Suprapubic skin (tissue), 4 donors: ENCODE results near the gene TRMT61A. TPM values are rescaled to one million over a fixed set of nuclear protein-coding genes. Genes with fewer than 3 reads are reported as not detected.
A peak's percentile ranks its signal among the peaks of the same experiment; 100 is the strongest.

Experiments
- DNase-seq, 2 donors: peaks; one replicate each; pipeline ENCODE4 v3.0.0-alpha.2; 2019; ENCODE audit warnings: low spot score in 2 of 2
- H3K27ac ChIP-seq: fragments of 200-600 bp; sonication (generic); one replicate; pipeline ENCODE4 v1.5.1; 2019
- H3K27me3 ChIP-seq: fragments of 200-600 bp; sonication (generic); one replicate; pipeline ENCODE4 v1.5.1; 2019
- H3K36me3 ChIP-seq: fragments of 200-600 bp; sonication (generic); one replicate; pipeline ENCODE4 v1.5.1; 2019
- H3K4me1 ChIP-seq: fragments of 200-600 bp; sonication (generic); one replicate; pipeline ENCODE4 v1.5.1; 2019
- H3K4me3 ChIP-seq: fragments of 200-600 bp; sonication (generic); one replicate; pipeline ENCODE4 v1.5.1; 2019; ENCODE audit warnings: mild to moderate bottlenecking
- H3K9me3 ChIP-seq: fragments of 200-600 bp; sonication (generic); one replicate; pipeline ENCODE4 v1.5.1; 2019
- EP300 ChIP-seq: sonication (generic); formaldehyde crosslinking; IDR thresholded peaks from one replicate; pipeline ENCODE4 v1.6.1; 2017; ENCODE audit warnings: antibody characterized with exemption
- POLR2A ChIP-seq, 2 donors: fragments of 450-650 bp; IDR thresholded peaks; one replicate each; pipeline ENCODE4 v1.6.1; 2017; ENCODE audit warnings: antibody characterized with exemption in 2 of 2, mild to moderate bottlenecking in 2 of 2, moderate library complexity in 2 of 2
- POLR2AphosphoS5 ChIP-seq, 3 donors: sonication (generic); formaldehyde crosslinking; IDR thresholded peaks; one replicate each; pipeline ENCODE4 v1.6.1; 2017; ENCODE audit warnings: antibody characterized with exemption in 3 of 3
- WGBS: methylation state at CpG from one replicate; pipeline ENCODE4 v1.1.5; 2018; 5-methylcytosine and 5-hydroxymethylcytosine counted together
- total RNA-seq, 4 donors: library from RNA; depleted of rRNA; stranded (reverse); fragments of >200 nt; gene quantifications; one replicate each; pipeline ENCODE4 v1.1.0, GENCODE V29; 2016
- TF ChIP-seq, protein P1 (sequence below), 2 donors: fragments of 200-600 bp in 1 of 2; fragments of 450-650 bp in 1 of 2; sonication (generic) in 1 of 2; IDR thresholded peaks; one replicate each; pipeline ENCODE4 v1.5.1; 2016 to 2019; ENCODE audit warnings: antibody characterized with exemption in 2 of 2, mild to moderate bottlenecking in 1 of 2, moderate library complexity in 1 of 2

The TRMT61A gene
- total RNA-seq, 4 donors from 2014 or later = 15.9 to 21.9 (median 18.5) TPM

GRCh38 chr14:103542605-103543088, 13.7 kb downstream of the TRMT61A start:
- TF ChIP-seq, protein P1, sequence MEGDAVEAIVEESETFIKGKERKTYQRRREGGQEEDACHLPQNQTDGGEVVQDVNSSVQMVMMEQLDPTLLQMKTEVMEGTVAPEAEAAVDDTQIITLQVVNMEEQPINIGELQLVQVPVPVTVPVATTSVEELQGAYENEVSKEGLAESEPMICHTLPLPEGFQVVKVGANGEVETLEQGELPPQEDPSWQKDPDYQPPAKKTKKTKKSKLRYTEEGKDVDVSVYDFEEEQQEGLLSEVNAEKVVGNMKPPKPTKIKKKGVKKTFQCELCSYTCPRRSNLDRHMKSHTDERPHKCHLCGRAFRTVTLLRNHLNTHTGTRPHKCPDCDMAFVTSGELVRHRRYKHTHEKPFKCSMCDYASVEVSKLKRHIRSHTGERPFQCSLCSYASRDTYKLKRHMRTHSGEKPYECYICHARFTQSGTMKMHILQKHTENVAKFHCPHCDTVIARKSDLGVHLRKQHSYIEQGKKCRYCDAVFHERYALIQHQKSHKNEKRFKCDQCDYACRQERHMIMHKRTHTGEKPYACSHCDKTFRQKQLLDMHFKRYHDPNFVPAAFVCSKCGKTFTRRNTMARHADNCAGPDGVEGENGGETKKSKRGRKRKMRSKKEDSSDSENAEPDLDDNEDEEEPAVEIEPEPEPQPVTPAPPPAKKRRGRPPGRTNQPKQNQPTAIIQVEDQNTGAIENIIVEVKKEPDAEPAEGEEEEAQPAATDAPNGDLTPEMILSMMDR (IDR thresholded peaks at IDR 0.05) = no peak
- TF ChIP-seq POLR2AphosphoS5 (IDR thresholded peaks at IDR 0.05) (no peak), POLR2A (IDR thresholded peaks at IDR 0.05) (no peak), EP300 (no peak)
- Histone ChIP-seq H3K36me3 (no peaks in the 10 kb centered on the region), H3K27ac (peak overlapping the region; percentile 65), H3K4me3 (no peak overlapping the region), H3K9me3 (no peaks in the 10 kb centered on the region), H3K4me1 (peaks cover 88% of the 10 kb centered on the region), H3K27me3 (no peaks in the 10 kb centered on the region)
- 19% methylated on average over 5 of the region's 18 CpGs for WGBS
- no peak for DNase-seq

- 60% methylated on average over 1 of the region's 10 CpGs for WGBS
- H3K9me3 ChIP-seq = no peaks in the 10 kb centered on the region
- peak overlapping the region; percentile 65 for H3K27ac ChIP-seq
- H3K36me3 ChIP-seq = no peaks in the 10 kb centered on the region
- H3K4me3 ChIP-seq = no peak overlapping the region
- DNase-seq = no peak
- TF ChIP-seq, protein P1 (IDR thresholded peaks at IDR 0.05) = no peak
- TF ChIP-seq EP300 (no peak), POLR2A (IDR thresholded peaks at IDR 0.05) (no peak), POLR2AphosphoS5 (IDR thresholded peaks at IDR 0.05) (no peak)
- H3K27me3 ChIP-seq = no peaks in the 10 kb centered on the region
- peaks cover 86% of the 10 kb centered on the region for H3K4me1 ChIP-seq
Observed at GRCh38 chr14:103543140-103543539, 14.1 kb downstream of the TRMT61A start.

DNA sequence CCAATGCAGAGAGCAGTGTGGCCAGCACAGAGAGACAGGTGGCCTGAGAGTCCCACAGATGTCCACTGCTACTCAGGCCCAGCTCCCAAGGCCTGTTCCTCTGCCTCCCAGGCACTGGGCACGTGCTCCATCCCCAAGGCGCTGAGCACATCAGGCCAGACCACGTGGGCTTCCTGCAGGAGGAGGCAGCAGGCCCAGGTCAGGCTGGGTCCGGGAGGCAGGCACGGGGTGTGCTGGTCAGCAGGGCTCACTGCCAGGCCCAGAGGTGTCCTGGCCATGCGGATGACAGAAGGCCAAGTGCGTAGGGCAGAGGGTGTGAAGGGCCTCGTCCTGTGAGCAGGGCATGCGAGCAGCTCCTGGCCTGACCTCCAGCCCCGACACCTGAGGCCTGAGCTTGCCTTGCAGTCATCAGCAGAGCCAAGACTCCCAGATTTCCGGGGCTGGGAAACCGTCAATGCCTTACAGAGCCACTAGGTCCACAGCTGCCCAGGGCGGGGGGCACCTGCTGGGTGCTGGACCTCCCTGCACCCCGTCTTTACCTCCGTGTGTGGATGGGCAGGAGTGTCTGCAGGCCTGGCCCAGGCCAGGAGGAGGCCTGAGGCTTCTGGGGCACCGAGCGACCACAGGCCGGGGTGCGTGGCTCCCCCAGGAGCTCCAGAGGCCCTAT, 14.9 kb downstream of the TRMT61A start:
- H3K4me1 ChIP-seq = peaks cover 85% of the 10 kb centered on the region
- no peak overlapping the region for H3K4me3 ChIP-seq
- H3K27ac ChIP-seq = peak overlapping the region; percentile 1
- no peak for DNase-seq
- TF ChIP-seq POLR2A (IDR thresholded peaks at IDR 0.05) = no peak
- no peak for TF ChIP-seq POLR2AphosphoS5 (IDR thresholded peaks at IDR 0.05)
- H3K36me3 ChIP-seq = no peaks in the 10 kb centered on the region
- no peaks in the 10 kb centered on the region for H3K27me3 ChIP-seq
- no CpG with 5 or more reads among the region's 19 CpGs for WGBS
- H3K9me3 ChIP-seq = no peaks in the 10 kb centered on the region

DNA sequence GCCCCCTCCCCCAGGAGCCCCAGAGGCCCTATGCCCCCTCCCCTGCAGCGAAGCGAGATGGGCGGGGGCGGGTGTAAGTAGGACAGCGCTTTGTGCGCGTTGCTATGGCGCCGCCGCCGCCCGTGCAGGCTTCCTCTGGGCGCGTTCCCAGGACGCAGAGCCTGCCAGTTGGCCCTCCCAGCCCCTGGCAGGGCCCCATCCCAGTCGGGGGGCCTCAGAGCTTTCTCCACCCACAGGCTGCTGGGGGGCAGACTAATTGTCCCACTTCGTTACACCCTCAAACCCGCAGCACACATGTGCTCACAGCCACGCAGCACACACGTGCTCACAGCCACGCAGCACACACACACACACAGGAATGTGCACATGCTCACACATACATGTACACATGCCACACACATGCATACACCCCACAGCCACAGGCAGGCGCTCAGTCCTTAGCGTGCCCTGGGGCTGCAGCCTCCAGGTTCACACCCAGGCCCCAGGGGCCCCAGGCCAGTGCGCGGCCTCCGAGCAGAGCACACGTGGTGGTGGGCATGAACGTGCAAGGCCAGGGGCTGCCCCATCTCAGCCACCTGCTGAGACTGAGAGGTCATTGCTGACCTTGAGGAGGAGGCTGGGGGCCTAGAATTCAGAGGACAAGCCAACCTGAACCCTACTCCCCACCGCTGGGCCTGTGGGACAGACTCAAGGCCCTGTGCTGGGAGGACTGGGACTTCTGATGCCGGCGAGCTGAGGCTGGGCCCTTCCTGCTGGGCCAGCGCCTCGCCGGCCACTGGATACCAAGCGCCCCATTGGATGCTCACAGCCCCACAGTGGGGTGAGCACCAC, 15.6 kb downstream of the TRMT61A start:
- WGBS = 86% methylated on average over 4 of the region's 35 CpGs
- Histone ChIP-seq H3K27ac (peak overlapping the region; percentile 1), H3K9me3 (no peaks in the 10 kb centered on the region), H3K27me3 (no peaks in the 10 kb centered on the region), H3K4me1 (peaks cover 85% of the 10 kb centered on the region), H3K36me3 (no peaks in the 10 kb centered on the region), H3K4me3 (no peak overlapping the region)
- DNase-seq = peak in 1 of 2 donors; percentile 58
- TF ChIP-seq EP300 = no peak
- no peak for TF ChIP-seq POLR2AphosphoS5 (IDR thresholded peaks at IDR 0.05)
- TF ChIP-seq, protein P1 (IDR thresholded peaks at IDR 0.05) = no peak
- TF ChIP-seq POLR2A (IDR thresholded peaks at IDR 0.05) = no peak

- no peak for TF ChIP-seq POLR2A (IDR thresholded peaks at IDR 0.05)
- TF ChIP-seq EP300 = no peak
- TF ChIP-seq, protein P1 (IDR thresholded peaks at IDR 0.05) = no peak
- TF ChIP-seq POLR2AphosphoS5 (IDR thresholded peaks at IDR 0.05) = no peak
- no peak overlapping the region for H3K27ac ChIP-seq
- 88% methylated on average over 17 of the region's 29 CpGs for WGBS
- peaks cover 85% of the 10 kb centered on the region for H3K4me1 ChIP-seq
- H3K27me3 ChIP-seq = no peaks in the 10 kb centered on the region
- no peaks in the 10 kb centered on the region for H3K9me3 ChIP-seq
- no peak overlapping the region for H3K4me3 ChIP-seq
- H3K36me3 ChIP-seq = no peaks in the 10 kb centered on the region
- DNase-seq = peak in 1 of 2 donors; percentile 69
Observed at GRCh38 chr14:103545219-103545914, 16.4 kb downstream of the TRMT61A start.
